HG03575 (cell line): ENCODE data around the gene PKN1.
"Not testable (repeated sequence)": the region's sequence is repeated elsewhere in the genome, so short reads cannot be mapped to it uniquely, and the experiment has no call there.

Experiments used
- ATAC-seq: cut with Tn5 transposase; IDR thresholded peaks from one replicate; pipeline ENCODE4 v1.9.1; 2021; ENCODE audit not compliant: unreplicated experiment, insufficient number of reproducible peaks, low FRiP score; ENCODE audit errors: extremely low read depth

Gene PKN1

GRCh38 chr19:14502334-14503092 lies 69.4 kb downstream of the PKN1 start:
- ATAC-seq = no peak

- no peak for ATAC-seq
Measured at GRCh38 chr19:14503285-14503684, 70.2 kb downstream of the PKN1 start.

GRCh38 chr19:14504575-14504974 lies 71.5 kb downstream of the PKN1 start:
- ATAC-seq = not testable (repeated sequence)

GRCh38 chr19:14505488-14506239 lies 72.6 kb downstream of the PKN1 start:
- no peak for ATAC-seq

GRCh38 chr19:14507704-14508542 lies 74.8 kb downstream of the PKN1 start:
- ATAC-seq = no peak

GRCh38 chr19:14510311-14511228 lies 77.5 kb downstream of the PKN1 start:
- ATAC-seq = no peak

- no peak for ATAC-seq
Measured at GRCh38 chr19:14511229-14511593, 78.1 kb downstream of the PKN1 start.

- no peak for ATAC-seq
Measured at GRCh38 chr19:14512406-14512961, 79.4 kb downstream of the PKN1 start.

- ATAC-seq = no peak
Measured at GRCh38 chr19:14514215-14514863, 81.2 kb downstream of the PKN1 start.

- no peak for ATAC-seq
Measured at GRCh38 chr19:14515501-14516047, 82.5 kb downstream of the PKN1 start.

GRCh38 chr19:14516048-14516534 lies 83.0 kb downstream of the PKN1 start:
- no peak for ATAC-seq

GRCh38 chr19:14516746-14517438 lies 83.8 kb downstream of the PKN1 start:
- no peak for ATAC-seq

GRCh38 chr19:14517446-14517839 lies 84.3 kb downstream of the PKN1 start:
- no peak for ATAC-seq

GRCh38 chr19:14517840-14518505 lies 84.9 kb downstream of the PKN1 start, which contains the start of gene DNAJB1:
Gene DNAJB1 (minus strand): TSS chr19:14518397. CDS start chr19:14518349, 48 bp downstream.
- peak; percentile 37 for ATAC-seq

- no peak for ATAC-seq
Measured at GRCh38 chr19:14519245-14519859, 86.2 kb downstream of the PKN1 start.

- ATAC-seq = no peak
Measured at GRCh38 chr19:14519860-14520407, 86.8 kb downstream of the PKN1 start.
